Thyroid gland (tissue), 4 donors: ENCODE measurements around the gene CFAP299. TPM values are rescaled to one million over a fixed set of nuclear protein-coding genes. Genes with fewer than 3 reads are reported as not detected.
"Not testable (repeated sequence)": the region's sequence is repeated elsewhere in the genome, so short reads cannot be mapped to it uniquely, and the experiment has no call there.

Source experiments
- DNase-seq, 2 donors: peaks; one replicate each; pipeline ENCODE4 v3.0.0-alpha.2; 2019
- H3K27ac ChIP-seq, 3 donors: fragments of 200-600 bp; sonication (generic); 1 replicate in 2 of 3; 2 replicates in 1 of 3; pipeline ENCODE4 v1.5.1; 2016 to 2019; ENCODE audit warnings: mild to moderate bottlenecking in 1 of 3, moderate library complexity in 1 of 3
- H3K27me3 ChIP-seq: fragments of 200-600 bp; sonication (generic); one replicate; pipeline ENCODE4 v1.5.1; 2019
- H3K36me3 ChIP-seq, 2 donors: fragments of 200-600 bp; sonication (generic); one replicate each; pipeline ENCODE4 v1.5.1; 2016 to 2019
- H3K4me1 ChIP-seq, 2 donors: fragments of 200-600 bp; sonication (generic); one replicate each; pipeline ENCODE4 v1.5.1; 2017 to 2019
- H3K4me3 ChIP-seq, 3 donors: fragments of 200-600 bp; sonication (generic); replicated peaks in 1 of 3; 1 replicate in 2 of 3; 2 replicates in 1 of 3; pipeline ENCODE4 v1.5.1; 2016; ENCODE audit warnings: mild to moderate bottlenecking in 1 of 3
- H3K9me3 ChIP-seq: fragments of 200-600 bp; sonication (generic); one replicate; pipeline ENCODE4 v1.5.1; 2017
- POLR2A ChIP-seq, 2 donors: fragments of 450-650 bp; IDR thresholded peaks; one replicate each; pipeline ENCODE4 v1.6.1; 2017; ENCODE audit warnings: antibody characterized with exemption in 2 of 2, mild to moderate bottlenecking in 2 of 2, moderate library complexity in 1 of 2
- WGBS, 2 donors: methylation state at CpG; one replicate each; pipeline ENCODE4 v1.1.5; 2017; 5-methylcytosine and 5-hydroxymethylcytosine counted together
- intact Hi-C: fragments of 100-400 bp; cut with DNase I; formaldehyde crosslinking; loops from one replicate; pipeline ENCODE4 v1.15.1; 2023
- total RNA-seq, 4 donors: library from RNA; depleted of rRNA; stranded (reverse); fragments of >200 nt; gene quantifications; one replicate each; pipeline ENCODE4 v1.2.3, GENCODE V29; 2016
- TF ChIP-seq, protein P1 (sequence below), 6 experiments: fragments of 200-600 bp in 3 of 6; fragments of 450-650 bp in 3 of 6; sonication (generic) in 3 of 6; IDR thresholded peaks; one replicate each; pipeline ENCODE4 v1.5.1; 2016 to 2019; ENCODE audit warnings: antibody characterized with exemption in 6 of 6, mild to moderate bottlenecking in 2 of 6, inconsistent platforms in 1 of 6, moderate library complexity in 1 of 6

CFAP299 gene
- total RNA-seq, 4 donors from 2014 or later, result 1.3 to 2.8 (median 2.7) TPM; not detected in 1

DNA sequence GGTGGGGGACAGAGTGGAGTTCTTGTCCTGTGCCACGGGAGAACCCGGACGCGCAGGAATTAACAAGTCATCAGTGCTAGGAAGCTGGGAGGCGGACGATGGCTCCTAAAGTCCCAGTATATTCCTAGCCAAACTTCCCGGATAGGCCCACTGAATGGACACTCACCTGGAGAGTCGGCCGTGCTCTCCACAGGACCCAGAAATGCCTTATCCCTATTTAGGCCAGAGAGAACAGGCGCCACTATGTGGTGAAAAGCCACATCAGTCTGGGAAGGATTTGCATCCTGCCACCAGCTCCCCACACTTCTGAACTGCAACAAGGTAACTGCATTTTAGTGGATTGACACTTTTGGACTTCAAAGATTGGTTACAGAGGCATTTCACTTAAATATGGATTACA lies 1.1 kb downstream of the CFAP299 start:
- no peak overlapping the region for H3K27ac ChIP-seq
- 7 to 19% methylated on average over 10 of the region's 10 CpGs for WGBS, 2 donors
- peak; percentile 46 to 51 for DNase-seq

DNA sequence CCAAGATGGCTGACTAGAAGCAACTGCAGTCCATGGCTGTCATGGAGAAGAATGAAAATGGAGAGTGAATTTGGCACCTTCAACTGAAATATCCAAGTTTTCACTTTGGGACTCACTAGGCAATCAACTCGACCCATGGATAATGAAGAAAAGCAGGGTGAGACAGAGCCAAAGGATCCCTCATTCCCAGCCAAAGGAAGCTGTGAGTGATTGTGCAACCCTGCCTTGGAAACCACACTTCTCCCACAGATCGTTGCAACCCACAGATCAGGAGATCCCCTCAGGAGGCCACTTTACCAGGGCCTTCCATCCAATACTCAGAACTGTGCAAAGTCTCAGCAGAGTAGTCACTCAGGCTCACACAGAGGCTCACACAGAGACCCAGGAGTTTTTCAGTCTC lies 4.5 kb downstream of the CFAP299 start:
- Histone ChIP-seq H3K27ac (no peak overlapping the region), H3K36me3 (no peaks in the 10 kb centered on the region), H3K4me3 (no peak overlapping the region), H3K9me3 (no peaks in the 10 kb centered on the region), H3K27me3 (no peaks in the 10 kb centered on the region), H3K4me1 (no peaks in the 10 kb centered on the region)
- DNase-seq, result no peak
- WGBS, 2 donors, result 52 to 68% methylated on average over 2 of the region's 2 CpGs
- TF ChIP-seq, protein P1, sequence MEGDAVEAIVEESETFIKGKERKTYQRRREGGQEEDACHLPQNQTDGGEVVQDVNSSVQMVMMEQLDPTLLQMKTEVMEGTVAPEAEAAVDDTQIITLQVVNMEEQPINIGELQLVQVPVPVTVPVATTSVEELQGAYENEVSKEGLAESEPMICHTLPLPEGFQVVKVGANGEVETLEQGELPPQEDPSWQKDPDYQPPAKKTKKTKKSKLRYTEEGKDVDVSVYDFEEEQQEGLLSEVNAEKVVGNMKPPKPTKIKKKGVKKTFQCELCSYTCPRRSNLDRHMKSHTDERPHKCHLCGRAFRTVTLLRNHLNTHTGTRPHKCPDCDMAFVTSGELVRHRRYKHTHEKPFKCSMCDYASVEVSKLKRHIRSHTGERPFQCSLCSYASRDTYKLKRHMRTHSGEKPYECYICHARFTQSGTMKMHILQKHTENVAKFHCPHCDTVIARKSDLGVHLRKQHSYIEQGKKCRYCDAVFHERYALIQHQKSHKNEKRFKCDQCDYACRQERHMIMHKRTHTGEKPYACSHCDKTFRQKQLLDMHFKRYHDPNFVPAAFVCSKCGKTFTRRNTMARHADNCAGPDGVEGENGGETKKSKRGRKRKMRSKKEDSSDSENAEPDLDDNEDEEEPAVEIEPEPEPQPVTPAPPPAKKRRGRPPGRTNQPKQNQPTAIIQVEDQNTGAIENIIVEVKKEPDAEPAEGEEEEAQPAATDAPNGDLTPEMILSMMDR (IDR thresholded peaks at IDR 0.05), result no peak
- TF ChIP-seq POLR2A (IDR thresholded peaks at IDR 0.05), result no peak
- intact Hi-C loops, result no loop called here

More for the DNA sequence above, 1.1 kb downstream of the CFAP299 start:
- TF ChIP-seq, protein P1 (IDR thresholded peaks at IDR 0.05), result peak in 3 of 6 experiments; percentile 33 to 41 (median 40)
- no peak for TF ChIP-seq POLR2A (IDR thresholded peaks at IDR 0.05)
- no peaks in the 10 kb centered on the region for H3K27me3 ChIP-seq
- H3K4me3 ChIP-seq, result peak overlapping the region in 2 of 3 donors; percentile 16 to 40
- H3K36me3 ChIP-seq, result no peaks in the 10 kb centered on the region
- H3K9me3 ChIP-seq, result no peaks in the 10 kb centered on the region
- H3K4me1 ChIP-seq, result no peaks in the 10 kb centered on the region
- intact Hi-C loops, result no loop called here

DNA sequence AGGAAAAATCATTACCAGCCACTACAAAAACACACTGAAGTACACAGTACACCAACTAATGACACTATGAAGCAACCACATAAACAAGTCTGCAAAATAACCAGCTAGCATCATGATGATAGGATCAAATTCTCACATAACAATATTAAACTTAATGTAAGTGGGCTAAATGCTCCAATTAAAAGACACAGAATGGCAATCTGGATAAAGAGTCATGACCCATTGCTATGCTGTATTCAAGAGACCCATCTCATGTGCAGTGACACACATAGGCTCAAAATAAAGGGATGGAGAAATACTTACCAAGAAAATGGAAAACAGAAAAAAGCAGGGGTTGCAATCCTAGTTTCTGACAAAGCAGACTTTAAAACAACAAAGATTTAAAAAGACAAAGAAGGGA lies 7.2 kb downstream of the CFAP299 start:
- H3K9me3 ChIP-seq, intact Hi-C loops: not testable (repeated sequence)

DNA sequence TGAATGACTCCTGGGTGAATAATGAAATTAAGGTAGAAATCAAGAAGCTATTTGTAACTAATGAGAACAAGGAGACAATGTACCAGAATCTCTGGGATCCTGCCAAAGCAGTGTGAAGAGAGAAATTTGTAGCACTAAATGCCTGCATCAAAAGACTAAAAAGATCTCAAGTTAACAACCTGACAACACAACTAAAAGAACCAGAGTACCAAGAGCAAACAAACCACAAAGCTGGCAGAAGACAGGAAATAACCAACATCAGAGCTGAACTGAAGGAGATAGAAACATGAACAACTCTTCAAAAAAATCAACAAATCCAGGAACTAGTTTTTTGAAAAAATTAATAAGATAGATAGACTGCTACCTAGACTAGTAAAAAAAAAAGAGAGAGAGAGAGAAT lies 8.4 kb downstream of the CFAP299 start:
- H3K27me3 ChIP-seq, result no peaks in the 10 kb centered on the region
- no peaks in the 10 kb centered on the region for H3K9me3 ChIP-seq
- TF ChIP-seq POLR2A (IDR thresholded peaks at IDR 0.05), result no peak
- TF ChIP-seq, protein P1 (IDR thresholded peaks at IDR 0.05), result no peak
- no peaks in the 10 kb centered on the region for H3K36me3 ChIP-seq
- no peak overlapping the region for H3K27ac ChIP-seq
- H3K4me3 ChIP-seq, result no peak overlapping the region
- intact Hi-C loops, result no loop called here
- no peak for DNase-seq
- no peaks in the 10 kb centered on the region for H3K4me1 ChIP-seq

More for the DNA sequence above, 7.2 kb downstream of the CFAP299 start:
- not testable (repeated sequence) for H3K4me1 ChIP-seq, H3K4me3 ChIP-seq, H3K27ac ChIP-seq, H3K36me3 ChIP-seq, H3K27me3 ChIP-seq, DNase-seq

DNA sequence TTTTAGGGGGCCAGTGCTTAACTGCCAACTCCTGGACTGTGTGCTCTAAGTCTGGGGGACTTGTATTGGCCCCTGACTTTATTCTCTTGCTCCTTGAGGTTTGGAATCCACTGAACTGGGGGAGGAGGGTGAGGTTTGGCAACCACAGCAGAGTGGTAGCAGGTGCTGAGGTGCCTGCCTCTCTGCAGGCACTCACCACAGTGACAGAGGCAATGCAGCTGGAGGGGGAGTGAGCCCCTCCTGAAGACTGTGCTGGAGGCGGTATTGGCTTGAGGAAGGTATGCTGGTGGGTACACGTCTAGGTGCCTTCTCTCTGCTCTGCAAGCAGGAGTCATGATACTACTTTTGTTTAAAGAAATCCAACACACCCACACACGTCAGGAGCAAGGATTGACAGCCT lies 24.6 kb downstream of the CFAP299 start:
- intact Hi-C loops, result loop anchor here (5.0 kb wide), 2 partner anchors 627 to 682 kb away; no protein-coding TSS in a partner anchor
- no peak overlapping the region for H3K27ac ChIP-seq
- WGBS, 2 donors, result 55 to 68% methylated on average over 3 of the region's 3 CpGs
- H3K36me3 ChIP-seq, result no peaks in the 10 kb centered on the region
- H3K4me3 ChIP-seq, result no peak overlapping the region
- no peaks in the 10 kb centered on the region for H3K27me3 ChIP-seq
- TF ChIP-seq, protein P1 (IDR thresholded peaks at IDR 0.05), result no peak
- TF ChIP-seq POLR2A (IDR thresholded peaks at IDR 0.05), result no peak
- H3K4me1 ChIP-seq, result no peaks in the 10 kb centered on the region
- no peaks in the 10 kb centered on the region for H3K9me3 ChIP-seq
- DNase-seq, result no peak

DNA sequence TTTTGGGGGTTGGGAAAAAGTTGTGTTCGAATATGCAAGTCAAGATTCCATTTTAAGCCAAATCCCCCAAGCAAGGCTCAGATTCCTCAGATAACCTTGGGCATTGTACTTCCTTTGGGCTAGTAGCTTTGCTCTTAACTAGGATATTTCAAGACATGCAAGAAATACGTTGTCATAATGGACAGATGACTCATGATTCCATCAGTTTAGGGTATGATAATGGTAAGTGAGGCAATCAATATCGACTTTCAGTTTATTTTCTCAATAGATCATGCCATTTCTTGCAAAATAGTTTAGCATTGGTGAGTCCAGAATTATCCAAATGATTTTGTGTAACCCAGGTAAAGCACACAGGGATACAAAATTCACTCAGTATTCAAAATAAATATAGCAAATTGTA lies 25.4 kb downstream of the CFAP299 start:
- DNase-seq, result no peak
- Histone ChIP-seq H3K4me3 (no peak overlapping the region), H3K27ac (no peak overlapping the region), H3K4me1 (no peaks in the 10 kb centered on the region), H3K9me3 (no peaks in the 10 kb centered on the region), H3K36me3 (no peaks in the 10 kb centered on the region), H3K27me3 (no peaks in the 10 kb centered on the region)
- WGBS, 2 donors, result 58 to 64% methylated on average over 3 of the region's 3 CpGs
- intact Hi-C loops, result loop anchor here (5.0 kb wide), 2 partner anchors 626 to 681 kb away; no protein-coding TSS in a partner anchor
- TF ChIP-seq POLR2A (IDR thresholded peaks at IDR 0.05), result no peak
- TF ChIP-seq, protein P1 (IDR thresholded peaks at IDR 0.05), result no peak
